SKM-1 (cell line): ENCODE data around the gene HECW1.
"Not testable (repeated sequence)": the region's sequence is repeated elsewhere in the genome, so short reads cannot be mapped to it uniquely, and the experiment has no call there.

Experiments used
- DNase-seq: peaks from one replicate; lab custom pipeline; 2025; ENCODE audit not compliant: unreplicated experiment; lab: John Stamatoyannopoulos, UW

The HECW1 gene

GRCh38 chr7:43112459-43112940 is at the start of gene HECW1:
Gene HECW1, plus strand, starts transcription at chr7:43112647. Its CDS starts 131,259 bp downstream, at chr7:43243906.
- no peak for DNase-seq

GRCh38 chr7:43071604-43072003 is 40.8 kb upstream of the HECW1 start:
- no peak for DNase-seq

DNA sequence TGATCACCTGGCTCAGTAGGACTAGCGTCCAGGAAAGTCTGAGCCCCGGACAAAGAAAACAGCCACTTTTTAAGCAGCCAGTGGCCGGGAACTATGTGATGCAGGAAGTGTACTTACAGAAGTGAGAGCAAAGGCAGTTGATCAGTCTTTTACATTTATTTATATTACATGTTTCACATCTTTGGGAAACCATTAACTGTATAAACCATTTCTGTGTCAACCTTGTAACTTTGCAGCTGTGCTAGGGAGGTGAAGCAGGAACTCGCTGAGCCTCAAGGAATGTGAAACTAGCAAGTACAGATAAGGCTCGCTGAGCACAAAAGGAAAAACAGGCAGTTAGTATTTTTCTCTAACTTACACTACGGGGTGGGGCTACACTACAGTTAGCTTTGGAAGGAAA is 39.9 kb upstream of the HECW1 start:
- no peak for DNase-seq

DNA sequence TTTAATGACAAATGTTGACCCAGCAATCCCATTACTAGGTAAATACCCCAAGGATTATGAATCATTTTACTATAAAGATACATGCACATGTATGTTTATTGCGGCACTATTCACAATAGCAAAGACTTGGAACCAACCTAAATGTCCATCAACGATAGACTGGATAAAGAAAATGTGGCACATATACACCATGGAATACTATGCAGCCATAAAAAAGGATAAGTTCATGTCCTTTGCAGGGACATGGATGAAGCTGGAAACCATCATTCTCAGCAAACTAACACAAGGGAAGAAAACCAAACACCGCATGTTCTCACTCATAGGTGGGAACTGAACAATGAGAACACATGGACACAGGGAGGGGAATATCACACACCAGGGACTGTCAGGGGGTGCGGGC is 38.6 kb upstream of the HECW1 start:
- DNase-seq, result not testable (repeated sequence)

GRCh38 chr7:43076189-43076605 is 36.2 kb upstream of the HECW1 start:
- DNase-seq, result no peak

DNA sequence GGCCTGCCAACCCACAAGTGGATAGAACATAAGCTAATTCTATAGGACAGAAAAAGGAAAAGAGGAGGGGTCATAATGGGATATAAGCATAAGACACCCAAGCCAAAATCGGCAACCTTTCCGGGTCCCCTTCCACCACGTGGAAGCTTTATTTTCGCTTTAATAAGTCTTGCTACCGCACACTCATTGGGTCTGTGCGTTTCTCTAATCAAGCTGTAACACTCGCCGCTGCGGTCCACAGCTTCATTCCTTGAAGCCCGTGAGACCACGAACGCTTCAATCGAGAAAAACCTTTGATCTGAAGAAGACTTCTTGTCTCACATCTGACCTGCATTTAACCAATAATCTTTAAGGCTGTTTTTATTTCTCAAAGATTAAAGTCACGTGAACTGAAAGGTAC is 35.8 kb upstream of the HECW1 start:
- no peak for DNase-seq

DNA sequence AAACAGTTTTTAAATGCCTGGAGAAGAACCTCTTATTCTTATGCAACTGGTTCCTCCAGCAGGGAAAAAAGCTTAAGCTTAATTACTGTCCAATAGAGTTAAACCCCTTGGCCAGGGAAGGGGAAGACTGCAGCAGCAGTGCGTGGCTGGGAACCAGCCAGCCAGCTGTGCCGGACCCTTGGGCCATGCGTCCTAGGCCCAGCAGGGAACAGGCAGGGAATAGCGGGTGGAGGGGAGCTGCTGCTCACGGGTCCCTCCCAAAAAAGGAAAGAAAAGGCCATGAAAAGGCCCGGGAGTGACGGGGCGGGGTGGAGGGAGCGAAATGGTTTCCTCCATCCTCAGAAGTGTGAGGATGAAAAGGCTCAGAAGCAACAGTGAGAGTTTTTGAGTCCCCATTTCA is 35.2 kb upstream of the HECW1 start:
- DNase-seq, result no peak

DNA sequence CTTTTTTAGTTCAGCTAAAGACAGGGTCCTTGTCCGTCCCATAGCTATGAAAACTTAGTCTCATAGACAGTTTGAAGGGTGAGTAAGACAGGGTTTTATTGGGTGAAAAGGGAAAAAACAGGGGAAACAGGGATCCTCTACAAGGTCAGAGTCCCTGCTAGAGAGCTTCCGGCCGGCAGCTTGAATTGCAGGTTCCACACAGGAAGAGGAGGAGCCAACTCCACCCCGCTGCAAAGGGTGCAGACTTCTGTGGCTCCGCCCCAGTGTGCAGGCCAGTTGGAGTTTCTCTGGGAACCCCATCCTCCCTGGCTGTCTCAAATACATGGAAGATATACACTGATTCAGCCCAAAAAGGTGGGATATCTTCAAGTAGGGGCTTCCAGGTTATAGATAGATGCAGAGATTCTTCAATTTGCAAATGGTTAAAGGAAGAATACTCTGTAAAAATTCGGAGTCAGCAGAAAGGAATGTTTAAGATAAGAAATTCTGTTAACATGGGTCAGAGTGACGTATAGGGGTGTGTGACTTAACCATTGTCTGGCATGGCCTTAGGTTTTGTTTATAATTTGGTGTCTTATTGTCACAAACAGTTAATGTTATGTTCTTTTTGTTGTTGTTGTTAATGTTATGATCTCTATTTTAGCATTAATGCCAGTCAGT is 34.6 kb upstream of the HECW1 start:
- DNase-seq, result no peak

GRCh38 chr7:43078794-43079193 is 33.7 kb upstream of the HECW1 start:
- DNase-seq, result no peak

- no peak for DNase-seq
Observed at GRCh38 chr7:43081603-43082002, 30.8 kb upstream of the HECW1 start.

- DNase-seq, result no peak
Observed at GRCh38 chr7:43083106-43083505, 29.3 kb upstream of the HECW1 start.

DNA sequence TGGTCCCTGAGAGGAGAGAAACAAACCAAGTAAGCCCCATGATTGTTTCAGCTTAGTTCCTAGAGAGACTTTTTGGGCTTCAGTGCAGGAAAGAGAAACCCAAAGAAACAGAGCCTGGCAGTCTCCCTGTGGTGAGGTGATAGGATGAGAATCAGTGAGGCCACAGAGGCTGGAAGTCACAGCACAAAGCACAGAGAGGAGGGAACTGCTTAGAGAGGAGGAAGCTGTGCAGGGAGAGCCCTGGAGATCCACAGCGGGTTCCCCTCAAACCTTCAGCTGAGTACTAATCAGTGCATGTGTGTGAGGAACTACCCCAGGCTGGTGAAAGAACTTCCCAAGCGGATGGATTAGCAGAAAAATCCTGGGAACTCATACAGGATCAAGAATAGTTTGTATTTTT is 27.4 kb upstream of the HECW1 start:
- DNase-seq, result no peak

DNA sequence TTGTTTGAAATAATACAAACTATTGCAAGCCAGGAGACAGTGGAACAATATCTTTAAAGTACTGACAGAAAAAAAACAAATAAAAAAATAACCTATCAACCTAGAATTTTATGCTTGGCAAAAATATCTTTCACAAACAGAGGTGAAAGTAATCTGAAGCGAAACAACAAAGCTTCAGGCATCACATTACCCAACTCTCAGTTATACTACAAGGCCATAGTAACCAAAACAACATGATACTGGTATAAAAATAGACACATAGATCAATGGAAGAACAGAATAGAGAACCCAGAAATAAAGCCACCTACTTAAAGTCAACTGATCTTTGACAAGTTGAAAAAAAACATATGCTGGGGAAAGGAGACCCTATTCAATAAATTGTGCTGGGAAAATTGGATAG is 26.5 kb upstream of the HECW1 start:
- DNase-seq, result no peak

DNA sequence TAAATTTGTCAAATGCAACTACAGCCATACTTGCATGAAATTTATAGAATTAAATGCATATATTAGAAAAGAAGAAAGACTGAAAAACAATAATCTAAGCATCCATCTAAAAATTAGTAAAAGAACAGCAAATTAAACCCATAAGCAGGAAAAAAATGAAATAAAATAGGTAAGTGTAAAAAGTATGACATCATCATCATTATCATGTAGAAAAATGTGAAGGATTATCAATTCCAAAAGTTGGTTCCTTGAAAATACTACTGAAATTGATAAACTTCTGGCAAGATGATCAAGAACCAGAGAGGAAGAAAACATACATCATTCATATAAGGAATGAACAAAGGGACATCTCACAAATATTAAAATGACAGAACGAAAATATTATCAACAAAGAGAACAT is 19.6 kb upstream of the HECW1 start:
- DNase-seq, result no peak

DNA sequence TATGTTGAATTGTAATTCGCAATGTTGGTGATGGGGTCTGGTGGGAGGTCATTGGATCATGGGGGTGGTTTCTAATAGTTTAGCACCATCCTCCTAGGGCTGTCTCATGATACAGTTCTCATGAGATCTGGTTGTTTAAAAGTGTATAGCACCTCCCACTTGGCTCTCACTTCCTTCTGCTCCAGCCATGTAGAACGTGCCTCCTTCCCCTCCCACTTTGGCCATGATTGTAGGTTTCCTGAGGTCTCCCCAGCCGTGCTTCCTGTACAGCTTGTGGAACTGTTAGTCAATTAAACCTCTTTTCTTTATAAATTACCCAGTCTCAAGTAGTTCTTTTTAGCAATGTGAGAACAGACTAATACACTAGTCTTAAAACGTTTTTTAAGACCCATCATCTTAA is 15.6 kb upstream of the HECW1 start:
- no peak for DNase-seq

- DNase-seq, result no peak
Observed at GRCh38 chr7:43099750-43100149, 12.7 kb upstream of the HECW1 start.

- DNase-seq, result no peak
Observed at GRCh38 chr7:43104874-43105520, 7.5 kb upstream of the HECW1 start.

GRCh38 chr7:43105521-43106120 is 6.8 kb upstream of the HECW1 start:
- no peak for DNase-seq

DNA sequence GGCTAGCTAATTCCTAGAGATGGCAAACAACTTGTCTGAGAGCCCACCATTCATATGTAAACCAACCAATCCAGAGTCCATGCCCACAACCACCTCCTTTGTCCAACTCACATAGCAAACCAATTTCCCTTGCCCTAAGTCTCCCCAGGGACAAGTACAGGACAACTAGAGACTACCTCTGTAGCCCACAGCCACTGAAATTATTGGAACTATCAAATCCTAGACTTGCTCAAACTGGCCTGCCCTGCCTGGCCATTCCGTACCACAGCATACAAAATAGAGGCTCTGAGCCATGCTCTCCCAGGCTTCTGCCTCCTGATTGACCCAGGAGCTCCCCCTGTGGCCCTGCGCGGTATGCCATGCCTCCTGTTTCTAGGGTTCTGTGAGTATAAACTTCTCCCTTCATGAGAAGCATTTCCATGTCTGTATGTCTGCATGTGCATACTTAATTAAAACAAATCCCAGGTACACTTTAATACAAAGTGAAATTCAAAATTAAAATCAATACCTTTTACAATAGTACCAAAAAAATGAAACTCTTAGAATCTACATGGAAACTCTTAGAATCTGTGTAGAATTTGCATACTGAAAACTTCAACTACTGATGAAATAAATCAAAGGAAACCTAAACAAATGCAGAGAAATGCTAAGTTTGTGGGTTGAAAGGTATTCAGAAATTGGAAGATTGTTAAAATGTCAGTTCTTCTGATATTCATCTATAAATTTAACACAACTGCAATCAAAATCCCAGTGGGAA is 4.0 kb upstream of the HECW1 start:
- DNase-seq, result peak; percentile 28

DNA sequence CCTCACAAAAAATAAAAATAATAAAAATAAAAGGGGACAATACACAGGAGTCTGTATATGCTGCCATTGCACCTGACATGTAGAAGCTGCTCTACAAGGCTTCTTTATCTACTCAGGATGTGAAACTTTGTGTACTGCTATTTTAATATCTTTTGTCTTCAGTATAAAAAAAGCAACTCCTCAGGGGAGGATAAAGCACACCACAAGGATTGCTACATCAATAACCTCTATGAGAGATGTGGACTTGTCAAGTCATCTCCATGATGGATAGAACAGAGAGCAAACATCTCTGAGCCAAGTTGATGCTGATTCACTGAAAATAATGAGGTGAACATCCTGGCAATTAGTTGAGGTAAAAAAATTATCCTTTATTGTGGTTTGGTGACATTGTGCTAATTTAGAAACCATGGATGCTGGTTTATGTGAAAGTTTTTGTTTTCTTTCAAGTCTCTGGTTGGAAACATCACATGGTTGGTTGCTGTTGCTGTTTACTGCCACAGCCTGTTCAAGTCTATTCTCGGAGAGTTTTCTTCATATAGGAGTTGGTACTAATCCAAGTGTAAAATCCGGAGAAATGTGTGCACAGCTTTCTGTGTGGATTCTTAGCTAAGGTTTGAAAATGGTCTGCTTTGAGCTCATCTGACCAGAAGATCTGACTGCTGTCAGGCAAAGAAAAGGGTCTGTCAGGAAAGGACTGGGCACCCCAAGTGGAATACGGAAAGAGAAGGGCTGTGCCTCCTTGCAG is 1.5 kb upstream of the HECW1 start:
- no peak for DNase-seq
